Natural killer cell (primary cell): ENCODE measurements around the gene GYS1. TPM values are rescaled to one million over a fixed set of nuclear protein-coding genes. Genes with fewer than 3 reads are reported as not detected.

Experiments
- ATAC-seq, 3 donors: fragments of 150-1000 bp in 2 of 3; fragments of 200-7000 bp in 1 of 3; cut with Tn5 transposase; 1 replicate in 1 of 3; 2 replicates in 2 of 3; pipeline ENCODE4 v1.10.0; 2021; ENCODE audit warnings: mild to moderate bottlenecking in 2 of 3, moderate library complexity in 2 of 3
- DNase-seq, 2 donors: peaks; one replicate each; pipeline versions ENCODE4 v3.0.0 to v3.0.0-alpha.2; 2013 to 2021; ENCODE audit warnings: mixed read lengths in 1 of 2
- H3K27ac ChIP-seq: one replicate; pipeline ENCODE4 v1.5.1; 2013; ENCODE audit warnings: mild to moderate bottlenecking, low read length
- H3K27me3 ChIP-seq: one replicate; pipeline ENCODE4 v1.6.1; 2013; ENCODE audit warnings: low read length; ENCODE audit not compliant: control insufficient read depth, insufficient read depth
- H3K36me3 ChIP-seq: one replicate; pipeline ENCODE4 v1.6.1; 2013; ENCODE audit warnings: low read length; ENCODE audit not compliant: control insufficient read depth, insufficient read depth
- H3K4me1 ChIP-seq: one replicate; pipeline ENCODE4 v1.6.1; 2013; ENCODE audit warnings: low read length; ENCODE audit not compliant: control insufficient read depth, insufficient read depth
- H3K4me3 ChIP-seq: one replicate; pipeline ENCODE4 v1.5.1; 2013; ENCODE audit warnings: low read length
- H3K9me3 ChIP-seq: one replicate; pipeline ENCODE4 v1.6.1; 2013; ENCODE audit warnings: low read length; ENCODE audit not compliant: control insufficient read depth, insufficient read depth
- H3K27ac Mint-ChIP-seq, 2 donors: one replicate each; pipeline ENCODE4 v1.8.0; 2022; ENCODE audit warnings: mild to moderate bottlenecking in 2 of 2, mixed read lengths in 2 of 2, moderate library complexity in 1 of 2
- H3K27me3 Mint-ChIP-seq, 2 donors: one replicate each; pipeline ENCODE4 v1.8.0; 2022; ENCODE audit warnings: low read depth in 2 of 2, mixed read lengths in 2 of 2
- H3K36me3 Mint-ChIP-seq: one replicate; pipeline ENCODE4 v1.8.0; 2022; ENCODE audit warnings: mixed read lengths
- H3K4me1 Mint-ChIP-seq, 2 donors: one replicate each; pipeline ENCODE4 v1.8.0; 2022; ENCODE audit warnings: mixed read lengths in 2 of 2
- H3K4me3 Mint-ChIP-seq: one replicate; pipeline ENCODE4 v1.8.0; 2022; ENCODE audit warnings: mild to moderate bottlenecking, moderate library complexity, mixed read lengths
- H3K9me3 Mint-ChIP-seq, 2 donors: one replicate each; pipeline ENCODE4 v1.8.0; 2022; ENCODE audit warnings: mixed read lengths in 2 of 2
- CTCF ChIP-seq: fragments of 200-600 bp; IDR thresholded peaks from one replicate; pipeline ENCODE4 v1.8.0; 2022; ENCODE audit warnings: antibody characterized with exemption
- WGBS: methylation state at CpG from one replicate; pipeline ENCODE4 v1.1.7; 2013; ENCODE audit warnings: missing lambda C conversion rate; ENCODE audit not compliant: insufficient coverage; 5-methylcytosine and 5-hydroxymethylcytosine counted together
- intact Hi-C: fragments of 100-400 bp; cut with micrococcal nuclease; formaldehyde crosslinking; loops from one replicate; pipeline ENCODE4 v1.14.2; 2022
- total RNA-seq, 4 donors: library from RNA; stranded (reverse); fragments of 120-200 nt in 1 of 4; gene quantifications; one replicate each; pipeline versions ENCODE4 v1.2.3 to v1.2.4, GENCODE V29; 2013 to 2022

The GYS1 gene
- total RNA-seq, 3 donors from 2014 or later (not counting 1 experiment from before 2014, with no cell fraction given), result 31.6 to 34.5 (median 34.4) TPM

DNA sequence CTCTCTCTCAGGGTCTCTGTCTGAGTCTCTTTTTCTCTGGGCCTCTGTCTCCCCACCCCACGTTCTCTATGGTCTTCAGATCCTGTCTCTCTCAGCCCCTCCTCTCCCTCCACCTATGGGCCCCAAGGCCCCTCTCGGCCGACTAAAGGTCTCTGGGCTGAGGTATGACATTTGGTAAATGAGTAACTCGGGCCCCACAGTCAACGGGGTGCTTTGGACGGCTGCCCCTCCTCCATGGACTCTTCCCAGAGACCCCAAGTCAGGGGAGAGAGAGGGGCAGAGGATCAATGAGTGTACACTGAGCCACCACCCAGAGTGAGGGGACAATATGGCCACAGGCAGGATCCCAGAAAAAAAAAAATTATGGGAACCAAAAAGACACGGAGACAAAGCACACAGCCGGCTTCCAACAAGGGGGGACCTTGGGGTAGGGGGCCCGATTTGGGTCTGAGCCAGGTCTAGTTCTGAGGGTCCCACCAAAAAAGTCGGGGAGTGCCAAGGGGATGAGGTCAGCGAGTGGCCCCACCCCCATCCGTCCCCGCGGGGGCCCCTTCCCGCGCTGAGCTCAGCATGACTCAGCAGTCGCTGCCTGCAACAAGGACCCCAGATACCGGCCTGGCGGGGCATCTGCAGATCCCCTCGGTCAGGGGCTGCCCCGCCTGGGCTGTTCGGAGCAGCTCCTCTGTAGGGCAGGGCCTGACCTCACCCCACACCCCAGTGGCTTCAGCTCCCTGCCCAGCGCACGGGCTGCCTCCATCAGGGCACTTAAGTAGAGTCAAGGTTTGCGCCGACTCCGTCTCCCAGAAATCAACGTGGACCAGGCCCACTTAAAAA is 29.5 kb downstream of the GYS1 start:
- Mint-ChIP-seq H3K9me3 (no peaks in the 10 kb centered on the region), H3K36me3 (no peaks in the 10 kb centered on the region), H3K27me3 (no peaks in the 10 kb centered on the region), H3K4me3 (peak overlapping the region; percentile 86), H3K27ac (peak overlapping the region; percentile 98 to 99), H3K4me1 (peaks cover 51 to 63% of the 10 kb centered on the region in 2 donors)
- H3K4me3 ChIP-seq, result no peak overlapping the region
- H3K27me3 ChIP-seq, result no peaks in the 10 kb centered on the region
- H3K27ac ChIP-seq, result peak overlapping the region; percentile 82
- peaks cover 11% of the 10 kb centered on the region for H3K36me3 ChIP-seq
- WGBS, result 12% methylated on average over 26 of the region's 28 CpGs
- ATAC-seq (peak in 1 of 3 donors; percentile 33), DNase-seq (peak; percentile 66 to 68)
- H3K9me3 ChIP-seq, result no peaks in the 10 kb centered on the region
- H3K4me1 ChIP-seq, result peaks cover 68% of the 10 kb centered on the region
- intact Hi-C loops, result loop anchor here (5.0 to 10.0 kb wide), 2 partner anchors 91 to 319 kb away; partner anchors contain the start of genes CA11 and PPP1R15A
- no peak for TF ChIP-seq CTCF

DNA sequence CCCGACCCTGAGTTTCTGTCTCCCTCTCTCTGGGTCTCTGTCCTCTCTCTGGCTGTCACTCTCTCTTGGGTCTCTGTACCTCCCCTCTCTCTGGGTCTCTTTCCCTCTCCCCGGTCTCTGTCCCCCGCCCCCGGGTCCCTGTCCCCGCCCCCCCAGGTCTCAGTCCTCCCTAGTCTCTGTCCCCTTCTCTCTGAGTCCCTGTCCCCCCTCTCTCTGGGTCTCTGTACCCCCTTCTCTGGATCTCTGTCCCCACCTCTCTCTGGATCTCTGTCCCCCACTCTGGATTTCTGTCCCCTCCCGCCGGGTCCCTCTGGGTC is 30.3 kb downstream of the GYS1 start:
- Mint-ChIP-seq H3K4me1 (peaks cover 51 to 58% of the 10 kb centered on the region in 2 donors), H3K36me3 (no peaks in the 10 kb centered on the region), H3K27me3 (no peaks in the 10 kb centered on the region), H3K27ac (peak overlapping the region; percentile 98 to 99), H3K9me3 (no peaks in the 10 kb centered on the region), H3K4me3 (peak overlapping the region; percentile 54)
- 49% methylated on average over 4 of the region's 7 CpGs for WGBS
- Histone ChIP-seq H3K27ac (peak overlapping the region; percentile 82), H3K4me1 (peaks cover 61% of the 10 kb centered on the region), H3K36me3 (peaks cover 8% of the 10 kb centered on the region), H3K4me3 (no peak overlapping the region), H3K9me3 (no peaks in the 10 kb centered on the region), H3K27me3 (no peaks in the 10 kb centered on the region)
- ATAC-seq (no peak), DNase-seq (no peak)
- intact Hi-C loops, result loop anchor here (5.0 to 10.0 kb wide), 2 partner anchors 91 to 318 kb away; partner anchors contain the start of genes CA11 and PPP1R15A
- TF ChIP-seq CTCF, result no peak

GRCh38 chr19:48962029-48962848 is 30.9 kb downstream of the GYS1 start:
- peak overlapping the region; percentile 82 for H3K27ac ChIP-seq
- peak overlapping the region; percentile 98 to 99 for H3K27ac Mint-ChIP-seq
- peaks cover 58% of the 10 kb centered on the region for H3K4me1 ChIP-seq
- no peaks in the 10 kb centered on the region for H3K27me3 ChIP-seq
- H3K4me1 Mint-ChIP-seq, result peaks cover 51 to 58% of the 10 kb centered on the region in 2 donors
- H3K36me3 ChIP-seq, result peaks cover 8% of the 10 kb centered on the region
- no peak for TF ChIP-seq CTCF
- H3K36me3 Mint-ChIP-seq, result no peaks in the 10 kb centered on the region
- DNase-seq (peak; percentile 56), ATAC-seq (peak in 2 of 3 donors; percentile 42 to 66)
- intact Hi-C loops, result loop anchor here (5.0 to 10.0 kb wide), 2 partner anchors 90 to 317 kb away; partner anchors contain the start of genes CA11 and PPP1R15A
- no peak overlapping the region for H3K4me3 ChIP-seq
- WGBS, result 30% methylated on average over 22 of the region's 22 CpGs
- no peaks in the 10 kb centered on the region for H3K9me3 Mint-ChIP-seq
- H3K4me3 Mint-ChIP-seq, result peak overlapping the region; percentile 54
- no peaks in the 10 kb centered on the region for H3K27me3 Mint-ChIP-seq
- H3K9me3 ChIP-seq, result no peaks in the 10 kb centered on the region
